ENCODE data around the gene SLN.

DNA sequence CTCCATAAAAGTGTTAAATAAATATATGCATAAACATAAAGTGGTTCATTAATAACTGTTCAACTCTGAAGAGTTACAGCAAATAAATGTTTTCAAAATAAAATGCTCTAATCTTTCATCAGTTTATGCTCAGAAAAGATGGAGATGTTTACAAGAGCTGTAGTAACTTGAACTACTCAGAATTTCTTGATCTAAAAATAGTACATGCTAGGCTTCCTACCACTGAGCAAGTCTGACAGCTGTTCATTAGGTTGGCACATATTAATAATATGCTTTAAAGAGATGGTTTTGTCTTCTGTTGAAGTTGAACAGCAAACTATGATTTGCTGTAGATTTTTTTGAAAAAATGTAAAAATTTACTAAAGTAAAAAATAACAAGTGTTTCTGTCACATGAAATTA, 10.8 kb upstream of the SLN start:
- TF ChIP-seq, protein P1, sequence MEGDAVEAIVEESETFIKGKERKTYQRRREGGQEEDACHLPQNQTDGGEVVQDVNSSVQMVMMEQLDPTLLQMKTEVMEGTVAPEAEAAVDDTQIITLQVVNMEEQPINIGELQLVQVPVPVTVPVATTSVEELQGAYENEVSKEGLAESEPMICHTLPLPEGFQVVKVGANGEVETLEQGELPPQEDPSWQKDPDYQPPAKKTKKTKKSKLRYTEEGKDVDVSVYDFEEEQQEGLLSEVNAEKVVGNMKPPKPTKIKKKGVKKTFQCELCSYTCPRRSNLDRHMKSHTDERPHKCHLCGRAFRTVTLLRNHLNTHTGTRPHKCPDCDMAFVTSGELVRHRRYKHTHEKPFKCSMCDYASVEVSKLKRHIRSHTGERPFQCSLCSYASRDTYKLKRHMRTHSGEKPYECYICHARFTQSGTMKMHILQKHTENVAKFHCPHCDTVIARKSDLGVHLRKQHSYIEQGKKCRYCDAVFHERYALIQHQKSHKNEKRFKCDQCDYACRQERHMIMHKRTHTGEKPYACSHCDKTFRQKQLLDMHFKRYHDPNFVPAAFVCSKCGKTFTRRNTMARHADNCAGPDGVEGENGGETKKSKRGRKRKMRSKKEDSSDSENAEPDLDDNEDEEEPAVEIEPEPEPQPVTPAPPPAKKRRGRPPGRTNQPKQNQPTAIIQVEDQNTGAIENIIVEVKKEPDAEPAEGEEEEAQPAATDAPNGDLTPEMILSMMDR (IDR thresholded peaks at IDR 0.05) = no peak
- TF ChIP-seq POLR2A (IDR thresholded peaks at IDR 0.05) (no peak), EP300 (IDR thresholded peaks at IDR 0.05) (no peak), POLR2AphosphoS5 (IDR thresholded peaks at IDR 0.05) (no peak)
